Stimulated activated CD8-positive, alpha-beta memory T cell treated with anti-CD3 and anti-CD28 coated beads, Interleukin-2, amount 100 ng/mL, for 48 hours (primary cell): ENCODE data around the gene ABLIM1.

ENCODE experiments used
- DNase-seq, 2 donors: peaks; one replicate each; pipeline ENCODE4 v3.0.0-alpha.2; 2020; ENCODE audit warnings: low read depth in 2 of 2

ABLIM1 gene

GRCh38 chr10:114624422-114624821, 33.7 kb downstream of the ABLIM1 start:
- no peak for DNase-seq

- no peak for DNase-seq
These were observed 34.3 kb downstream of the ABLIM1 start for GRCh38 chr10:114623661-114624294.

- no peak for DNase-seq
These were observed 34.9 kb downstream of the ABLIM1 start for GRCh38 chr10:114623155-114623554.

GRCh38 chr10:114618722-114619121, 39.4 kb downstream of the ABLIM1 start:
- no peak for DNase-seq

GRCh38 chr10:114616516-114616915, 41.6 kb downstream of the ABLIM1 start:
- DNase-seq = no peak

- DNase-seq = no peak
These were observed 42.0 kb downstream of the ABLIM1 start for GRCh38 chr10:114616103-114616502.

- DNase-seq = no peak
These were observed 42.5 kb downstream of the ABLIM1 start for GRCh38 chr10:114615600-114616007.

GRCh38 chr10:114613237-114613979, 44.7 kb downstream of the ABLIM1 start:
- DNase-seq = no peak

- DNase-seq = no peak
These were observed 46.5 kb downstream of the ABLIM1 start for GRCh38 chr10:114611617-114612016.

GRCh38 chr10:114609518-114610426, 48.3 kb downstream of the ABLIM1 start:
- DNase-seq = no peak

GRCh38 chr10:114607358-114607998, 50.6 kb downstream of the ABLIM1 start:
- no peak for DNase-seq

- no peak for DNase-seq
These were observed 52.8 kb downstream of the ABLIM1 start for GRCh38 chr10:114605155-114605797.

GRCh38 chr10:114604357-114605130, 53.5 kb downstream of the ABLIM1 start:
- DNase-seq = no peak

GRCh38 chr10:114603948-114604347, 54.1 kb downstream of the ABLIM1 start:
- no peak for DNase-seq

GRCh38 chr10:114603303-114603702, 54.8 kb downstream of the ABLIM1 start:
- DNase-seq = no peak

- DNase-seq = no peak
These were observed 58.0 kb downstream of the ABLIM1 start for GRCh38 chr10:114600057-114600456.

GRCh38 chr10:114596793-114597192, 61.3 kb downstream of the ABLIM1 start:
- DNase-seq = no peak

- no peak for DNase-seq
These were observed 64.1 kb downstream of the ABLIM1 start for GRCh38 chr10:114593816-114594468.

GRCh38 chr10:114593240-114593792, 64.8 kb downstream of the ABLIM1 start:
- no peak for DNase-seq

GRCh38 chr10:114590993-114591392, 67.1 kb downstream of the ABLIM1 start:
- DNase-seq = no peak
